GM18858 (cell line): ENCODE data around the gene NATD1.

Source experiments
- ATAC-seq: cut with Tn5 transposase; IDR thresholded peaks from one replicate; pipeline ENCODE4 v1.9.1; 2021; ENCODE audit not compliant: unreplicated experiment

Gene NATD1

DNA sequence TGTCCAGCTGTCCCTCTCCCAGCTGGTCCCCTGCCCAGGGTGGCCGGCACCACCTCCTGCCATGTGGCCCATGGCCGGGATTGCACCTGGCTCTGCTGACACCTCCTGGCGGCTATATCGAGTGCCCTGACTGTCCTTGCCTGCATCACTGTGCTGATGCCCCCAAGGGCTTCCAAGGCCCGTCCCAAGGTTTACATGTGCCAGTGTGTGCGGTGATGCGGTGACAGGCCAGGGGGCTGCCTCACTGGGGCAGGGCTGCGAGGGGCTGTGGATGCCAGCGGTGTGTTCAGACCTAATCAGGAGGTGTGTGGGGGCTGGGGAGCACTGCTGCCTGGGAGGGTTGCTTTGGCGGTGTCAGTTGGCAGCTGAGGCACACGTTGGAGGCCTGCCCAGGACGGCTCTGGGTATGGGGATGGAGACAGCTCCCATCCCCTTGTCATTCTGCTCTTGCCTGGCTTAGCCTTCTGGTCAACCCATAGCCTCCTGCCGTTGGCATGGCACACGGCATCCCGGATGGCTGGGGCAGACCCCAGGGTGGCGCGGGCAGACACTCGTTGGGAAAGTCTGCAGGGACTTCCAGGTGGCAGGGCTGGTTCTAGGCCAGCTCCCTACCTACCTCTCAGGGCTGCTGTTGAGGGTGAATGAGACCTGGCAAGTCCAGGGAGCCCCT, 36.8 kb upstream of the NATD1 start:
- ATAC-seq, result no peak

GRCh38 chr17:21289175-21289901, 36.1 kb upstream of the NATD1 start:
- ATAC-seq, result no peak

DNA sequence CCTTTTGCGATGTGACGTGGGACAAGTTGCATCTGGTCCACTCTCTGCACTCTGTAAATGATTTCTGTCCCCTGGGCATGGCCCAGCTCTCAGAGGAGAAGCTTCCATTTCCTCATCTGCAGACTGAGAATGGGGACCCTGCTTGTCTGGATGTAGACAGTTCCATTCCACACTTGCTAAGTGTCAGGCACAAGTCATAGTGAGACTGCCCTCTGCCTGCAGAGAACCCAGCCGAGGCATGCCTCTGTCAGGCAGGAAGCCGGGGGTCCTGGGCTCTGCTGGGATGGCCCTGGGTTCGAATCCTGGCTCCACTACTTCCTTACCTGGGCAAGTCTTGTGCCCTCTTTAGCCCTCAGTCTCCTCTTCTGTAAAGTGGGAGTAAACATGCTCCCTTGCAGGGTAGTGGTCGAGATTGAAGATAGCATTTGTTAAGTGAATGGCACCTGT, 35.4 kb upstream of the NATD1 start:
- no peak for ATAC-seq

- peak; percentile 25 for ATAC-seq
These were observed 34.7 kb upstream of the NATD1 start for GRCh38 chr17:21287703-21288449.

- ATAC-seq, result no peak
These were observed 33.9 kb upstream of the NATD1 start for GRCh38 chr17:21286909-21287702.

DNA sequence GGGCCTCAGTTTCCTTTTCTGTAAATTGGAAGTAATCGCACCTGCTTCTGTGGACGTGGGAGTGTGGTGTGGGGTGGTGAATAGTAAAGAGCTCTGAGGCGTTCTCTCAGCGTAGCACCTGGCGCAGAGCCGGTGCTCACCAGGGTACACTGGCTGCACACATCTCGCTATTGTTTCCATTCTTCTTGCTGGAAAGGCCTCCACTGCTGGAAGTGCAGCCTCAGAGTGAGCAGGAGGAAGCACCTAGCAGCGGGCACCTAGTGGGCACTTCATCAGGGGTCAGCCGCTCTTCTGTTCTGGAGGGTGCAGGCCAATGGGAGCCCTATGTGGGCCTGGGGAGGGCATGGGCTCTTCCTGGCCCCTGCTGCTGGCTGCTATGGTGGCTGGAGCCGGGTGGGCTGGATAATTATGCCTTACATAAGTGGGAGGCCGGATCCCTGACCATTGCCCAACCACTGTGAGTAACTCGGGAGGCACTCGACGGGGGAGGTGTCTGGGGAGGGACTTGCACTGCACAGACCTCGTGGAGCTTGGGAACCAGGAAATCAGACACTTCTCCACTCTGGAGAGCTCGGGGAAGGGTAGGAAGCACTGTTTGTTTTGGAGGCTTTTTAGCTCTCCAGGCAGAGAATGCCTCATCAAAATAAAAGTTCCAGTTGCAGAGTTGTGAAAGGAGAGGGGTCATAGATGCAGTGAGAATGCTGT, 33.0 kb upstream of the NATD1 start:
- ATAC-seq, result no peak

- ATAC-seq, result no peak
These were observed 32.2 kb upstream of the NATD1 start for GRCh38 chr17:21285164-21286065.

GRCh38 chr17:21284319-21285163, 31.3 kb upstream of the NATD1 start, which contains the start of gene MAP2K3:
MAP2K3 (plus strand) TSS chr17:21284711; CDS start chr17:21284921, 210 bp downstream.
- peak; percentile 58 for ATAC-seq

- no peak for ATAC-seq
These were observed 30.5 kb upstream of the NATD1 start for GRCh38 chr17:21283482-21284318.

- ATAC-seq, result no peak
These were observed 29.6 kb upstream of the NATD1 start for GRCh38 chr17:21282850-21283249.

- no peak for ATAC-seq
These were observed 29.0 kb upstream of the NATD1 start for GRCh38 chr17:21282231-21282630.

GRCh38 chr17:21280081-21280518, 26.9 kb upstream of the NATD1 start:
- ATAC-seq, result peak; percentile 26

- ATAC-seq, result no peak
These were observed 26.4 kb upstream of the NATD1 start for GRCh38 chr17:21279582-21279981.

DNA sequence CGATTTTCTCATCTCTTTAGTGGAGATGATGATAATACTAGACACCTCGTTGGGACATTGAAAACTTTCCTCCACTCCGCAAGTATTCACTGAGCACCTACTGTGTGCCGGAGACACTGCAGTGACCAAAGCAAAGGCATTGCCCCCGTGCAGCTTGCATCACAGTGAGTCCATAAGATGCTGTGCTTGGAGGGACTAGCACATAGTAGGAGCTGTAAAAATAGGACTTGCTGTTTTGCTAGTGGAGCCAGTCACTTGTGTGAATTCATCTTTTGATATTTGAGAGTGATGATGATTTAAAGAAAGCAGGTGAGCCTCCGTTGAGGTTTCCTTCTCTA, 26.0 kb upstream of the NATD1 start:
- ATAC-seq, result no peak

DNA sequence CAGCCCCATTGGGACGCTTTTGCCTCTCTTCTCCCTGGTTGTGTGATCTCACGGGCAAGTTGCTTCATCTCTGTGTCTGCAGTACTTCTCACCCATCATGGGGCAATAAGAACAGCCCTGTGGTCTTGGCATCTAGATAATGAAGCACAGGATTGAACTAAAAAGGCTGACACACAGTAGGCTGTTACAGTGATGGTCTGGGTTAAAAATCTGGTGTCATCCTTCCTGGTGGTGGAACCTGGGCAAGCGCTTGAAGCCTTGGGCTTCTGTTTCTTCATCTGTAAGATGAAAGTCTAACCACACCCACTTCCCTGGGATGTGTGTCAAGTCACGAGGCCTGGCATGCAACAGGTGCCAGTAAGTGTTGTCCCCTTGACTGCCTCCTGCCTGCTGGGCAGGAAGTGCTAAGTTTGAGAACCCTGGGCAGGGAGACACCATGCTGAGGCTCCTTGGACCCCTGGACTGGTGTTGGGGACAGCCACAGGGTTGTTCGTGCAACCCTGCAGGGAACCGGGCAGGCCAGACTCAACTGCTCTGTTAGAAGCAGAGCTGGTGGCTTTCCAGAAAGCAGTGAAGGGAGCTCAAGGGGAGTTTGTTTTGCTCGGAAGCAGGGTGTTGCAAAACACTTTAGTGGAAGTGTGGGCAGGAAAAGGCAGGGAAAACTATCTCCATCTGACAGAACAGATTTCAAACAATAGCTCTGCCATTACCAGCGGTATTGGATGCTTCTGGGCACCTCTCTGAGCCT, 25.4 kb upstream of the NATD1 start:
- no peak for ATAC-seq

GRCh38 chr17:21277332-21277731, 24.1 kb upstream of the NATD1 start:
- ATAC-seq, result no peak

GRCh38 chr17:21276264-21276588, 23.0 kb upstream of the NATD1 start:
- ATAC-seq, result no peak
